ENCODE results near the gene ZNF777.

DNA sequence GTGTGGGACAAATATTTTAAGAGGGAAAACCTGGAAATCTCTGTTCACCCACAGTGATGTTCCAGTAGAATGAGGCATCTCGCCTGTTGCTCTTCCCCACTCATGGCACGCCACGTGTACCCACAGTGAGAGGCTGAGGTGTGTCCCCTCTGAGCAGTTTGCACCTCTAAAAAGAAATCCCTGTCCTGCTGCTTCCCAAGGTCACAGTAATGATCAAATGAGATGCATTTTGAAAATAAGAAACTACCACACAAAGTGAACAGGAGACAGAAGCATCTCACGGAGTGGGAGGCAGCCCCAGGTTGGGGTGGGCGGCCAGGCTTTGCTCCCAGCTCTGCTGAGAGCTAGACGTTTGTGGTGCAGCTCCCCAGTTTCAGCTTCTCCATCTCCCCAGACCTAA lies 12.4 kb upstream of the ZNF777 start:
- TF ChIP-seq, protein P1, sequence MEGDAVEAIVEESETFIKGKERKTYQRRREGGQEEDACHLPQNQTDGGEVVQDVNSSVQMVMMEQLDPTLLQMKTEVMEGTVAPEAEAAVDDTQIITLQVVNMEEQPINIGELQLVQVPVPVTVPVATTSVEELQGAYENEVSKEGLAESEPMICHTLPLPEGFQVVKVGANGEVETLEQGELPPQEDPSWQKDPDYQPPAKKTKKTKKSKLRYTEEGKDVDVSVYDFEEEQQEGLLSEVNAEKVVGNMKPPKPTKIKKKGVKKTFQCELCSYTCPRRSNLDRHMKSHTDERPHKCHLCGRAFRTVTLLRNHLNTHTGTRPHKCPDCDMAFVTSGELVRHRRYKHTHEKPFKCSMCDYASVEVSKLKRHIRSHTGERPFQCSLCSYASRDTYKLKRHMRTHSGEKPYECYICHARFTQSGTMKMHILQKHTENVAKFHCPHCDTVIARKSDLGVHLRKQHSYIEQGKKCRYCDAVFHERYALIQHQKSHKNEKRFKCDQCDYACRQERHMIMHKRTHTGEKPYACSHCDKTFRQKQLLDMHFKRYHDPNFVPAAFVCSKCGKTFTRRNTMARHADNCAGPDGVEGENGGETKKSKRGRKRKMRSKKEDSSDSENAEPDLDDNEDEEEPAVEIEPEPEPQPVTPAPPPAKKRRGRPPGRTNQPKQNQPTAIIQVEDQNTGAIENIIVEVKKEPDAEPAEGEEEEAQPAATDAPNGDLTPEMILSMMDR (conservative IDR thresholded peaks at IDR 0.05): no peak
- no peak for TF ChIP-seq ZFX (IDR thresholded peaks at IDR 0.05)

Measured in C4-2B (cell line).